HG02678 (cell line): Measurements from ENCODE around the gene SPAG17.

Experiments used
- ATAC-seq: cut with Tn5 transposase; IDR thresholded peaks from one replicate; pipeline ENCODE4 v1.9.1; 2021; ENCODE audit warnings: mild to moderate bottlenecking, moderate library complexity; ENCODE audit not compliant: unreplicated experiment

SPAG17 gene

GRCh38 chr1:118185084-118185832 lies at the start of gene SPAG17:
Gene SPAG17 (minus strand): TSS chr1:118185228. CDS start chr1:118185157, 71 bp downstream.
- ATAC-seq = no peak

- no peak for ATAC-seq
These were observed 40.4 kb upstream of the SPAG17 start for GRCh38 chr1:118225471-118225870.

DNA sequence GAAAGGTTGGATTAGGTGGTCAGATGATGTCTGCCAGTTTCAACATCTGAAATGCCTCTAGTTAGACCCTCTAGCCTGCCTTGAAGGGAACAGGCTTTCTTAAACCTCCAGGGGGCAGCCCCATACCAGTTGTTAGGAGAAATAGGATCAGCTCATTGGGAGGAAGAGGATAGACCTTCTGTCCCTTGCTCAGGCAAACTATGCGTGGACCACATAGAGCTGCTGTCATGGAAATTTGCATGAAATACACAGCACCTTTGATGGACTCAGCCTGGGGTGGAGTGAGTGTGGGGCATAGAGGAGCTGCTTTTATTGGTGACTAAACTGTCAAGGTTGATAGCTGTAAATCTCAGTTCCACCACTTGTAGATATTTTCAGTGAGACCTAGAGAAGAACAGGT lies 38.4 kb upstream of the SPAG17 start:
- ATAC-seq = no peak

DNA sequence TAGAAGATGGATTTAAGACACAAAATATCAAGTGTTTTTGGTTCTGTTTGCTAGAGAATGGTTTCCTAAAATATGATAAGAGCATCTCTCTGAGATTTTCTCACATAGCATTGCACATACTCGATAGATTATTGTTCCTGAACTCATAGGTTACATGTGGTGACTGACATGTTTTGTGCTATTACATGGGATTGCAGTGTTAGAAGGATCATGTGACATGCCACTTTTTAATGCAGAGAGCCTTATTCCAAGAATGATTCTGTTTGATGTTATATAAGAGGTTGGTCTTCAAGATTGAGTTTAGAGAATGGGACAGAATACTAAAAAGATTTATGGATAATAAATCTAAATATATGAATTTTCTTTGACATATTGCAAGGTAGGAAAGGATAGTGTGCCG lies 34.4 kb upstream of the SPAG17 start:
- ATAC-seq = no peak

GRCh38 chr1:118217141-118217838 lies 32.3 kb upstream of the SPAG17 start:
- ATAC-seq = no peak

- no peak for ATAC-seq
These were observed 29.8 kb upstream of the SPAG17 start for GRCh38 chr1:118214866-118215265.

GRCh38 chr1:118210723-118211110 lies 25.7 kb upstream of the SPAG17 start:
- ATAC-seq = no peak

DNA sequence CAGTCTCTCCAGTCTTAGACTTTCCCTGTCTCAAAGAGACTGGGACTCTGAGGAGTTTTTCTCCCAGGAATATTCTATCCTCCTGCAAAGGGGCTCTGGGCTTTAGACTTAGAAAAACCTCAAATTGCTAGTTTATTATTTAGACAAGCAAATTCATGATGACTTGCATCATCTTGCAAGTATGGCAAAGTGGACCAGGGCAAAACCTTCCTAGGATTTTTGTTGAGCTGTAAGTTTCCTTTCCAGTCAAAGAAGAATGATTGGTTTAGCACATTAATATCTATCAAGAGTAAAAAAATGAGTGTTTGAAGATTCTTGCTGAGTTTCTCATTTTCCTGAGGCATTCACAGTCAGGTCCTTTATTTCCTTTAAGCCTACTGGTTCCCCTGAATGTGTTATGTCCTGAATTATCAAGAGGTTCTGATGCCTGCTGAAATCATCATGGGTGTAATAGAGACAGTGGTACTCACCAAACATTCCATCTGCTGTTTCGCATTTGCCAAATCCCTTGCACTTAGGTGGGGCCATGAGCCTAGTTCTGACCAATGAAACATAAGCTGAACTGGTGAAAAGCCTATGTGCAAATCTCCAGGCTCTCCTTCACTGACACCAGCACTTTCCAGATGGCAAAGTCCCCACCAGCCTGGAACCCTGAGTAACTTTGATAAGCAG lies 25.2 kb upstream of the SPAG17 start:
- ATAC-seq = no peak

DNA sequence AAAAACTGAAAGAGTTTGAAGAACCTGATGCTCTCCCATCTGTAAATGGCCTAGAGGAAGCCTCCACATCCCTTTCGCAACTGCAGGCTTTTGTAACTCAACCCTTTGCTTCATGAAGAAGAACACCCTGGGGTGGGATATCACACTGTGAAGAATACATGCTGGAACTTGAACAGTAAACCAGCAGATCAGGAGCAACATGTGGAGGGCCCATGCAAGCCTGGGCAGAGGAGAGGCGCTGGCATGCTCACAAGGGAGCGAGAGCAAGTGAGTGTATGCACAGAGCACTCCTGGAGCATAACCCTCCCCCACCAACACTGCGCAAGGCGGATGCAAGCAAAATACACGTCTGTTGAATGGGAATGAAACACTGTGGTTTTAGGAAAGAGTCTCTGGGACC lies 24.6 kb upstream of the SPAG17 start:
- no peak for ATAC-seq

- ATAC-seq = no peak
These were observed 21.9 kb upstream of the SPAG17 start for GRCh38 chr1:118206966-118207365.

GRCh38 chr1:118204648-118205047 lies 19.6 kb upstream of the SPAG17 start:
- ATAC-seq = no peak

DNA sequence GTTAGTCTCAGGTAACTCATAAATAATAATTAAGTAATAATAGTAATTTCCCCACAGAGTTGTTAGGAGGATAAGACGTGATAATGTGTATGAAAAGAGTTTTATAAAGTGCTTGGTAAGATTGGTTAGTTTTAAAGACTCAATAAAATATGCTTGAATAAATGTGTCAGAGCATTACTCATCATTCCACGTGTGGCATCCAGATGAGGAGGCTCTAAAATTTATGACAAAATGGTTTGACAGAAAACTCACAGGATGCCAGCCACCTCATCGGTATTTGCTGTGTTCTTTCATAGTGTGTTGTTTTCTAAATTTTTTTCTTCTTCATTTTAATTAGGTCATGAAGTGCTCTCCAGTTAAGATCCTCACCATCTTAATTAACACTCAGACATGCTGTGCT lies 19.1 kb upstream of the SPAG17 start:
- ATAC-seq = no peak

- no peak for ATAC-seq
These were observed 17.1 kb upstream of the SPAG17 start for GRCh38 chr1:118202076-118202608.

GRCh38 chr1:118201524-118201923 lies 16.5 kb upstream of the SPAG17 start:
- no peak for ATAC-seq

DNA sequence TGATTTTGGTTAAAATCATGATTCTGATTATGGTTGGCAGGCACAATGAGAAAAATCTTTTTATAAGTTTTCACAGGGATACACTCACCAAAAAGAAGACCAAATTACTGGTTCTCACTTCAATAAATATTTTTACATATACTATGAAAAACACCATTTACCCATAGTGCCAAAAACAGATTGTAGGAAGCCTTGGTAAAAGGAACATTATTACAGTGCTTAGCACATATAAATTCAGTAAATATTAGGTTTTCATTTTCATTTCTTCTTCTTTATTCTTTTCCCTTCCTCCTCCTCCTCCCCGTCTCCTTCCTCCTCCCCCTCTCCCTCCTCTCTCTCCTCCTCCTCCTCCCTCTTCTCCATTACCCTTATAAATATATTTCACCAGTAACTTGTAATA lies 15.8 kb upstream of the SPAG17 start:
- no peak for ATAC-seq

GRCh38 chr1:118190561-118190960 lies 5.5 kb upstream of the SPAG17 start:
- ATAC-seq = no peak

GRCh38 chr1:118189564-118189963 lies 4.5 kb upstream of the SPAG17 start:
- no peak for ATAC-seq

DNA sequence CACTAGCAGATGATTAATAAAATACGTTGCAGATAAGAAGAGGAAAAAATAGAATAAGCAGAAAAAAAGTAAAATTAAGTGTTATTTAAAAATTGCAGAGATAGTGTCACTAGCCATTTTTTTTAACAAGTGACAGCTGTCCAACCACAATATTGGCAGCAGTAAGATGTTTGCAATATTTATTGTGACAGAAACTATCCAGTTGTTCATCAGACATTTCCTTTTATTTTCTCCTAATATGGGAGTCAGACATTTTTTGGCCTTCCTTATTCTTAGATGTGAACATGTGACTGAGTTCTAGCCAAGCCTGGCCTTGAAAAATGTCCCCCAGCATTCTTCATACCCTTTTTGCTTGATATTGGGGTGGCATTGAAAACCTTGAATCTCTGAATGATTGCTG lies 3.4 kb upstream of the SPAG17 start:
- no peak for ATAC-seq

GRCh38 chr1:118186026-118186425 lies 998 bp upstream of the SPAG17 start:
- no peak for ATAC-seq

GRCh38 chr1:118184739-118185083 lies 317 bp downstream of the SPAG17 start:
- no peak for ATAC-seq

- ATAC-seq = no peak
These were observed 1.4 kb downstream of the SPAG17 start for GRCh38 chr1:118183586-118183985.

- no peak for ATAC-seq
These were observed 7.0 kb downstream of the SPAG17 start for GRCh38 chr1:118177998-118178397.
